ENCODE results near the gene LCE2C.

DNA sequence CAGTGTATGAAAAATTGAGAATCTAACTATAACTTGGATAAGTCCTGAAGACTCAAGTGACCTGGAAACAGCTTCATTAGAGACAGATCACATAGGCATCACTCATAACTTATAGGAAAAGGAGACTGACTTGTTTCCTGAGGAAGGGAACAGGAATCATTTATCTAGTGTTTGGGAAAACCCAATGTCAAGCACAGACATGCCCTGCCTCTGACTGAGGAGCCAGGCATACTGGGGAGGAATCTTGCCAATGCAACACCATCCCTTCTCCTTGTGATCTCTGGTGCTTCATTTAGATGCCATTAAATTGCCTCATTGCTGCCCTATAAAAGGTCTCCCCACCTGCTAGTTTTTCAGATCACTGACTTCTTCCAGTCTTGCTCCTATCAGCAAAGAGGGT, 43.2 kb downstream of the LCE2C start:
- TF ChIP-seq, protein P1, sequence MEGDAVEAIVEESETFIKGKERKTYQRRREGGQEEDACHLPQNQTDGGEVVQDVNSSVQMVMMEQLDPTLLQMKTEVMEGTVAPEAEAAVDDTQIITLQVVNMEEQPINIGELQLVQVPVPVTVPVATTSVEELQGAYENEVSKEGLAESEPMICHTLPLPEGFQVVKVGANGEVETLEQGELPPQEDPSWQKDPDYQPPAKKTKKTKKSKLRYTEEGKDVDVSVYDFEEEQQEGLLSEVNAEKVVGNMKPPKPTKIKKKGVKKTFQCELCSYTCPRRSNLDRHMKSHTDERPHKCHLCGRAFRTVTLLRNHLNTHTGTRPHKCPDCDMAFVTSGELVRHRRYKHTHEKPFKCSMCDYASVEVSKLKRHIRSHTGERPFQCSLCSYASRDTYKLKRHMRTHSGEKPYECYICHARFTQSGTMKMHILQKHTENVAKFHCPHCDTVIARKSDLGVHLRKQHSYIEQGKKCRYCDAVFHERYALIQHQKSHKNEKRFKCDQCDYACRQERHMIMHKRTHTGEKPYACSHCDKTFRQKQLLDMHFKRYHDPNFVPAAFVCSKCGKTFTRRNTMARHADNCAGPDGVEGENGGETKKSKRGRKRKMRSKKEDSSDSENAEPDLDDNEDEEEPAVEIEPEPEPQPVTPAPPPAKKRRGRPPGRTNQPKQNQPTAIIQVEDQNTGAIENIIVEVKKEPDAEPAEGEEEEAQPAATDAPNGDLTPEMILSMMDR (IDR thresholded peaks at IDR 0.05; ENCODE audit: low read depth, low read length, poor library complexity, severe bottlenecking): no peak
- no peak for TF ChIP-seq EZH2phosphoT487 (IDR thresholded peaks at IDR 0.05; ENCODE audit: borderline replicate concordance, low read length)
